ENCODE results near the gene TEX52. TPM values are rescaled to one million over a fixed set of nuclear protein-coding genes. Genes with fewer than 3 reads are reported as not detected.

Gene TEX52
- total RNA-seq, 1 donor from 2014 or later, result not detected

GRCh38 chr12:2854669-2855453, 2.0 kb downstream of the TEX52 start:
- Histone ChIP-seq H3K36me3 (ENCODE audit: control insufficient read depth in 3 of 3, insufficient read depth in 3 of 3, low read length in 3 of 3) (peaks cover 0 to 5% (median 4%) of the 10 kb centered on the region in 3 donors), H3K27ac (ENCODE audit: low read depth, low read length) (no peak overlapping the region), H3K4me1 (ENCODE audit: control insufficient read depth in 3 of 3, insufficient read depth in 3 of 3, low read length in 3 of 3) (peaks cover 11 to 17% (median 15%) of the 10 kb centered on the region in 3 donors), H3K4me3 (ENCODE audit: low read length in 3 of 3) (no peak overlapping the region), H3K9ac (ENCODE audit: low read depth in 1 of 3, low read length in 3 of 3) (no peak overlapping the region), H3K27me3 (ENCODE audit: control insufficient read depth in 3 of 3, insufficient read depth in 3 of 3, low read length in 3 of 3) (no peaks in the 10 kb centered on the region), H3K9me3 (ENCODE audit: control insufficient read depth in 3 of 3, low read length in 3 of 3) (no peaks in the 10 kb centered on the region)

- H3K27ac ChIP-seq (ENCODE audit: low read depth, low read length), result no peak overlapping the region
- no peaks in the 10 kb centered on the region for H3K9me3 ChIP-seq (ENCODE audit: control insufficient read depth in 3 of 3, low read length in 3 of 3)
- H3K4me1 ChIP-seq (ENCODE audit: control insufficient read depth in 3 of 3, insufficient read depth in 3 of 3, low read length in 3 of 3), result peaks cover 7 to 11% (median 9%) of the 10 kb centered on the region in 3 donors
- H3K4me3 ChIP-seq (ENCODE audit: low read length in 3 of 3), result no peak overlapping the region
- H3K27me3 ChIP-seq (ENCODE audit: control insufficient read depth in 3 of 3, insufficient read depth in 3 of 3, low read length in 3 of 3), result no peaks in the 10 kb centered on the region
- H3K9ac ChIP-seq (ENCODE audit: low read depth in 1 of 3, low read length in 3 of 3), result no peak overlapping the region
- peaks cover 0 to 5% (median 4%) of the 10 kb centered on the region in 3 donors for H3K36me3 ChIP-seq (ENCODE audit: control insufficient read depth in 3 of 3, insufficient read depth in 3 of 3, low read length in 3 of 3)
Measured at GRCh38 chr12:2853626-2854025, 3.2 kb downstream of the TEX52 start.

- peaks cover 0 to 4% (median 2%) of the 10 kb centered on the region in 3 donors for H3K4me1 ChIP-seq (ENCODE audit: control insufficient read depth in 3 of 3, insufficient read depth in 3 of 3, low read length in 3 of 3)
- no peak overlapping the region for H3K4me3 ChIP-seq (ENCODE audit: low read length in 3 of 3)
- H3K27ac ChIP-seq (ENCODE audit: low read depth, low read length), result no peak overlapping the region
- no peaks in the 10 kb centered on the region for H3K9me3 ChIP-seq (ENCODE audit: control insufficient read depth in 3 of 3, low read length in 3 of 3)
- no peak overlapping the region for H3K9ac ChIP-seq (ENCODE audit: low read depth in 1 of 3, low read length in 3 of 3)
- H3K27me3 ChIP-seq (ENCODE audit: control insufficient read depth in 3 of 3, insufficient read depth in 3 of 3, low read length in 3 of 3), result no peaks in the 10 kb centered on the region
- H3K36me3 ChIP-seq (ENCODE audit: control insufficient read depth in 3 of 3, insufficient read depth in 3 of 3, low read length in 3 of 3), result peaks cover 0 to 4% (median 2%) of the 10 kb centered on the region in 3 donors
Measured at GRCh38 chr12:2851931-2852330, 4.9 kb downstream of the TEX52 start.

- peak overlapping the region; percentile 56 for H3K27ac ChIP-seq (ENCODE audit: low read depth, low read length)
- H3K9ac ChIP-seq (ENCODE audit: low read depth in 1 of 3, low read length in 3 of 3), result peak overlapping the region in 1 of 3 donors; percentile 33
Measured at GRCh38 chr12:2845280-2845679, 11.6 kb downstream of the TEX52 start.

GRCh38 chr12:2844786-2845185, 12.1 kb downstream of the TEX52 start:
- peaks cover 3 to 10% (median 8%) of the 10 kb centered on the region in 3 donors for H3K4me1 ChIP-seq (ENCODE audit: control insufficient read depth in 3 of 3, insufficient read depth in 3 of 3, low read length in 3 of 3)
- H3K36me3 ChIP-seq (ENCODE audit: control insufficient read depth in 3 of 3, insufficient read depth in 3 of 3, low read length in 3 of 3), result peaks cover 2 to 4% (median 4%) of the 10 kb centered on the region in 3 donors
- no peak overlapping the region for H3K4me3 ChIP-seq (ENCODE audit: low read length in 3 of 3)
- peak overlapping the region in 1 of 3 donors; percentile 33 for H3K9ac ChIP-seq (ENCODE audit: low read depth in 1 of 3, low read length in 3 of 3)
- no peaks in the 10 kb centered on the region for H3K27me3 ChIP-seq (ENCODE audit: control insufficient read depth in 3 of 3, insufficient read depth in 3 of 3, low read length in 3 of 3)
- no peaks in the 10 kb centered on the region for H3K9me3 ChIP-seq (ENCODE audit: control insufficient read depth in 3 of 3, low read length in 3 of 3)
- peak overlapping the region; percentile 56 for H3K27ac ChIP-seq (ENCODE audit: low read depth, low read length)

More at GRCh38 chr12:2845280-2845679, 11.6 kb downstream of the TEX52 start:
- Histone ChIP-seq H3K27me3 (ENCODE audit: control insufficient read depth in 3 of 3, insufficient read depth in 3 of 3, low read length in 3 of 3) (no peaks in the 10 kb centered on the region), H3K4me3 (ENCODE audit: low read length in 3 of 3) (no peak overlapping the region), H3K9me3 (ENCODE audit: control insufficient read depth in 3 of 3, low read length in 3 of 3) (no peaks in the 10 kb centered on the region), H3K36me3 (ENCODE audit: control insufficient read depth in 3 of 3, insufficient read depth in 3 of 3, low read length in 3 of 3) (peaks cover 2 to 4% (median 4%) of the 10 kb centered on the region in 3 donors), H3K4me1 (ENCODE audit: control insufficient read depth in 3 of 3, insufficient read depth in 3 of 3, low read length in 3 of 3) (peaks cover 3 to 10% (median 8%) of the 10 kb centered on the region in 3 donors)

DNA sequence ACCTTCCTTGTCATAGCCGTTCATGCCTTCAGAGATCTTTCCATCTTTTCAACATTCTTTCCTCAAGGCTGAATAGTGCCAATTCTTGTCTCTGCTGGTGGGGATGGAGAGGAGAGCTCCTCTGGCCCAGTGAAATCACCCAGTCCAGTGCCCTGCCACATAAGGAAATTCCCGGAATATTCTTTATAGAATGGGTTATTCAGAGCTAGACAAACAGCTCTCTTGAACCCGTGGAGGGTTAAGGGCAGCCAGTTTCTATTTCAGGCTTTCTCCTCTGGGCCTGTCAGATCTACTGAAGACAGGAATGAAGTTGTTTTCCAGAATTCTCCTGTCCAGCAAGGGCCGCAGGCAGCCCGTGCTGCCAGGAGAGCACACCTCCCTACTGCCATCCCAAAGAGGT, 13.9 kb downstream of the TEX52 start:
- no peaks in the 10 kb centered on the region for H3K27me3 ChIP-seq (ENCODE audit: control insufficient read depth in 3 of 3, insufficient read depth in 3 of 3, low read length in 3 of 3)
- H3K4me1 ChIP-seq (ENCODE audit: control insufficient read depth in 3 of 3, insufficient read depth in 3 of 3, low read length in 3 of 3), result peaks cover 3 to 10% (median 8%) of the 10 kb centered on the region in 3 donors
- H3K9ac ChIP-seq (ENCODE audit: low read depth in 1 of 3, low read length in 3 of 3), result no peak overlapping the region
- peaks cover 4 to 6% (median 4%) of the 10 kb centered on the region in 3 donors for H3K36me3 ChIP-seq (ENCODE audit: control insufficient read depth in 3 of 3, insufficient read depth in 3 of 3, low read length in 3 of 3)
- H3K9me3 ChIP-seq (ENCODE audit: control insufficient read depth in 3 of 3, low read length in 3 of 3), result no peaks in the 10 kb centered on the region
- H3K27ac ChIP-seq (ENCODE audit: low read depth, low read length), result no peak overlapping the region
- H3K4me3 ChIP-seq (ENCODE audit: low read length in 3 of 3), result no peak overlapping the region

DNA sequence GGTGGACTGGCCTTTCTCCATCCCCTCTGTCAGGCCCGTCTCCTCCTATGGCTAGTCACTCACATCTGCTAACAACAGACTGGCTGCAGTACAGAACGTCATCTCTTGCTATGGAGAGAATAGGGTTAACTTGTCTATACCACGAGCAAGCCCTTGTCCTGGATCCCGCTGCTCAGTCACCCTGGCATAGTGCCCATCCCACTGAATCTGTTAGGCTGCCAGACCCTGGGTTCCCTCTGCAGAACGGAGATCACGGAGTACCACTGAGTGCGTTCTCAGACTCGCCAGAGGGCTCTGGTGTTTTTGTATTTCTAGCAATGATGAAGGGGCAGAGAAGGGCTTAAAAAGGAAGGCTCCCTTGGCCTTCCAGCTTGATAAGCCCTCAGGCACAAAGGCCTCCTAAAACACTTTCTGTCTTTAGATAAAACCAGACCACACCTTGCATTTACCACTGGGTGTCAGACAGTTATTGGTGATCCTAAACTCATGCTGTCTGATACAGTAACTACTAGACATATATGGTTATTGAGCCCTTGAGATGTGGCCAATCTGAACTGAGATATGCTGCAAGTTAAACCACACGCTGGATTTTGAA, 15.7 kb downstream of the TEX52 start:
- peaks cover 3 to 8% (median 7%) of the 10 kb centered on the region in 3 donors for H3K4me1 ChIP-seq (ENCODE audit: control insufficient read depth in 3 of 3, insufficient read depth in 3 of 3, low read length in 3 of 3)
- H3K4me3 ChIP-seq (ENCODE audit: low read length in 3 of 3), result no peak overlapping the region
- H3K27me3 ChIP-seq (ENCODE audit: control insufficient read depth in 3 of 3, insufficient read depth in 3 of 3, low read length in 3 of 3), result no peaks in the 10 kb centered on the region
- no peaks in the 10 kb centered on the region for H3K9me3 ChIP-seq (ENCODE audit: control insufficient read depth in 3 of 3, low read length in 3 of 3)
- peaks cover 4 to 6% (median 4%) of the 10 kb centered on the region in 3 donors for H3K36me3 ChIP-seq (ENCODE audit: control insufficient read depth in 3 of 3, insufficient read depth in 3 of 3, low read length in 3 of 3)
- H3K9ac ChIP-seq (ENCODE audit: low read depth in 1 of 3, low read length in 3 of 3), result no peak overlapping the region
- no peak overlapping the region for H3K27ac ChIP-seq (ENCODE audit: low read depth, low read length)

DNA sequence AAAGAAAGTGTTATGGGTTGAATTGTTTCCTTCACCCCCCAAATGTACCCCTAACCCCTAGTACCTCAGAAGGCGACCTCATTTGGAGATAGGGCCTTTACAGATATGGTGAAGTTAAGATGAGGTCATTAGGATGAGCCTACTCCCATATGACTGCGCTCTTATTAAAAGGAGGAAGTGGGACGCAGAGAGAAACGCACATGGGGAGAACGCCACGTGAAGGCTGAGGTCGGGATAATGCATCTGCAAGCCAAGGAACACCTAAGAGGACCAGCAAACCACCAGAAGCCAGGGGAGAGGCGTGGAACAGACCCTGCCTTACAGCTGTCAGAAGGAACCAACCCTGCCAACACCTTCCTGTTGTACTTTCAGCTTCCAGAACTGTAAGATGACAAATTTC, 20.3 kb downstream of the TEX52 start:
- no peak overlapping the region for H3K27ac ChIP-seq (ENCODE audit: low read depth, low read length)
- H3K9ac ChIP-seq (ENCODE audit: low read depth in 1 of 3, low read length in 3 of 3), result no peak overlapping the region
- no peak overlapping the region for H3K4me3 ChIP-seq (ENCODE audit: low read length in 3 of 3)
- H3K36me3 ChIP-seq (ENCODE audit: control insufficient read depth in 3 of 3, insufficient read depth in 3 of 3, low read length in 3 of 3), result peaks cover 3 to 9% (median 6%) of the 10 kb centered on the region in 3 donors
- H3K4me1 ChIP-seq (ENCODE audit: control insufficient read depth in 3 of 3, insufficient read depth in 3 of 3, low read length in 3 of 3), result peaks cover 13 to 15% (median 14%) of the 10 kb centered on the region in 3 donors
- no peaks in the 10 kb centered on the region for H3K9me3 ChIP-seq (ENCODE audit: control insufficient read depth in 3 of 3, low read length in 3 of 3)
- peaks cover 0 to 11% (median 3%) of the 10 kb centered on the region in 3 donors for H3K27me3 ChIP-seq (ENCODE audit: control insufficient read depth in 3 of 3, insufficient read depth in 3 of 3, low read length in 3 of 3)

DNA sequence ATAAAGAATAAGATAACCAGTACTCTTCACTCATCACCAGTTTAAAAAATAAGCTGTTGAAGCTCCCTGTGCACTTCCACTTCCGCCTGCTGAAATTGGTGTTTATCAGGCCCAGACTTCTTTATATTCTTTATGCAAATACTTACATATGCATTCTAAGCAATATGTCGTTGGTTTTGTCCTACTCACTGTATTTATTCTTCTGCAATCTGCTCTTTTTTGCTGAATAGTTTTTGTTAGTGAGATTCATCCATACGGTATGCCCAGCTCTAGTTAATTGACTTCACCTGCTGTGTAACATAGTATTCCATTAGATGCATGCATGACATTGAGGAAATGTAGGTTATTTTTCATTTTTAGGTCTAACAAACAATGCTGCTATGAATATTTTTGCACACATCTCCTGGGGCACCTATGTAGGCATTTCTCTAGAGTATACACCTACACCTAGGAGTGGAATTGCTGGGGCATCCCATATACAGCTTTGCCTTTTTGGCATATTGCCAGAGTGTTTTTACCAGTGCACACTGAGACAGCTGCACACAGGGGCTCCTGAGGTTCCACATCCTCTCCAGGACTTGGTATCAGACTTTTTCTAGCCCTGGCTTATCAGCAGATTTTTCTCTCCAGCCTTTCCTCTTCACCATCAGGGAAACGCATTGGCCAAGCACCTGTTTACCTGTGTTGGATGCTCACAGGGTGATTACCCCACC, 21.0 kb downstream of the TEX52 start:
- peaks cover 13 to 15% (median 14%) of the 10 kb centered on the region in 3 donors for H3K4me1 ChIP-seq (ENCODE audit: control insufficient read depth in 3 of 3, insufficient read depth in 3 of 3, low read length in 3 of 3)
- H3K4me3 ChIP-seq (ENCODE audit: low read length in 3 of 3), result no peak overlapping the region
- H3K9ac ChIP-seq (ENCODE audit: low read depth in 1 of 3, low read length in 3 of 3), result no peak overlapping the region
- H3K36me3 ChIP-seq (ENCODE audit: control insufficient read depth in 3 of 3, insufficient read depth in 3 of 3, low read length in 3 of 3), result peaks cover 3 to 12% (median 10%) of the 10 kb centered on the region in 3 donors
- H3K9me3 ChIP-seq (ENCODE audit: control insufficient read depth in 3 of 3, low read length in 3 of 3), result no peaks in the 10 kb centered on the region
- peaks cover 0 to 11% (median 3%) of the 10 kb centered on the region in 3 donors for H3K27me3 ChIP-seq (ENCODE audit: control insufficient read depth in 3 of 3, insufficient read depth in 3 of 3, low read length in 3 of 3)
- no peak overlapping the region for H3K27ac ChIP-seq (ENCODE audit: low read depth, low read length)
